ENCODE data around the gene PRAC2.

Gene PRAC2

DNA sequence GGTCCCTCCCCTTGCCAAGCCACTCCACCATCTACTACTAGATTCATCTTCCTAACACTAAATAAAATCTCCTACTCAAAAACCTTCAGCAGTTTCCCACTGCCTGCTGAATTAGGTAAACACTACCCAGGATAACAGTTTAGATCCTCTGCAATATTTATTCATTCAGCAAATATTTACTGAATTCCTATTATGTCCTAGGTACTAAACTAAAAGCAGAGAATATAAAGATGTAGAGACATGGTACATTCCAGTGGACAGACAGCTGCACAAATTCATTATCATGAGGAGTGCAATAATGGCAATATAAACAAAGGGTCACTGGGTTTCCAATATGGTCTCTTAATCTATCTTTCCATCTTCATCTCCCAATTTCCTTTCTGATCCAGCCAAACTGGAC is 36.3 kb downstream of the PRAC2 start:
- no peak overlapping the region for H2AK5ac ChIP-seq (ENCODE audit: low read length, severe bottlenecking)
- H2BK15ac ChIP-seq (ENCODE audit: low read depth, poor library complexity, severe bottlenecking): no peak overlapping the region
- H2BK5ac ChIP-seq (ENCODE audit: low read depth, low read length, poor library complexity, severe bottlenecking): no peak overlapping the region
- no peak overlapping the region for H3K4me3 ChIP-seq (ENCODE audit: insufficient read depth in 1 of 2, low read depth in 1 of 2, low read length in 2 of 2)
- no peak overlapping the region for H3K4ac ChIP-seq (ENCODE audit: low read depth in 1 of 2, low read length in 2 of 2)
- no peaks in the 10 kb centered on the region for H3K9me3 ChIP-seq (ENCODE audit: control insufficient read depth, low read length)
- peaks cover 6% of the 10 kb centered on the region for H3K4me1 ChIP-seq (ENCODE audit: control insufficient read depth, insufficient read depth, low read depth, low read length)
- H3K23ac ChIP-seq (ENCODE audit: low read length in 2 of 2): no peak overlapping the region
- no peak overlapping the region for H3K9ac ChIP-seq (ENCODE audit: low read length)
- H3K18ac ChIP-seq (ENCODE audit: low read depth in 1 of 2, low read length in 2 of 2): no peak overlapping the region
- no peak overlapping the region for H3K27ac ChIP-seq (ENCODE audit: low read length, poor library complexity, severe bottlenecking)
- DNase-seq: no peak
- H3K79me1 ChIP-seq (replicated peaks; ENCODE audit: low read length, poor library complexity, severe bottlenecking): no peaks in the 10 kb centered on the region
- no peak overlapping the region for H3K4me2 ChIP-seq (ENCODE audit: low read length, poor library complexity, severe bottlenecking)
- H3K27me3 ChIP-seq (ENCODE audit: control insufficient read depth in 1 of 2, insufficient read depth in 1 of 2, low read length in 2 of 2): peaks cover 88 to 89% of the 10 kb centered on the region in 2 experiments
- no peak overlapping the region for H4K91ac ChIP-seq (ENCODE audit: low read length)
- no peak overlapping the region for H3K14ac ChIP-seq (ENCODE audit: low read length in 2 of 2)
- H4K8ac ChIP-seq (ENCODE audit: low read length): no peak overlapping the region
- no peak overlapping the region for H2BK12ac ChIP-seq (ENCODE audit: low read length in 2 of 2)
- H2BK120ac ChIP-seq (ENCODE audit: low read depth, low read length): no peak overlapping the region
- H3K36me3 ChIP-seq (ENCODE audit: control insufficient read depth in 1 of 2, insufficient read depth in 2 of 2, low read depth in 1 of 2, low read length in 2 of 2): no peaks in the 10 kb centered on the region
- no peak overlapping the region for H2AFZ ChIP-seq (ENCODE audit: low read depth, low read length)

DNA sequence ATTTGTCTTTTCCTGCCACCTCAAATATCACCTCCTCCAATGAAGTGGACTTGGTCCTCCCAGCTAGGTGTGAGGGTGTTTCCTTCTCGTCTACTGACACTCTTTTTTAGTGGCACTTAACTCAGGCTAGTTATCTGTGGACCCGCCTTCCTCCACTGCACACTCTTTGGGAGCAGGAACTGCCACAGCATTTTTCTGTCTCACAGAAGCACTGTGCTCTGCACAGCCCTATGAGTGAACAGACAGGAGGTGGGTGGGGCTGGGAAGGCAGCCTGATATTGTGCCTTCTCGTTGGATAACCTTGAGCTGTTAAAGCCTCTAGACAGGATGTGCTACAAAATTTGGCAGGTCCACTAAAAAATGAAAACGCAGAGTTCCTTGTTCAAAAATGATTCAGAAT is 37.4 kb downstream of the PRAC2 start:
- Histone ChIP-seq H3K14ac (ENCODE audit: low read length in 2 of 2) (no peak overlapping the region), H3K9ac (ENCODE audit: low read length) (no peak overlapping the region), H3K4ac (ENCODE audit: low read depth in 1 of 2, low read length in 2 of 2) (no peak overlapping the region), H2AK5ac (ENCODE audit: low read length, severe bottlenecking) (no peak overlapping the region), H3K27me3 (ENCODE audit: control insufficient read depth in 1 of 2, insufficient read depth in 1 of 2, low read length in 2 of 2) (peaks cover 85 to 89% of the 10 kb centered on the region in 2 experiments), H4K91ac (ENCODE audit: low read length) (no peak overlapping the region), H2BK120ac (ENCODE audit: low read depth, low read length) (no peak overlapping the region), H2BK12ac (ENCODE audit: low read length in 2 of 2) (no peak overlapping the region), H2BK15ac (ENCODE audit: low read depth, poor library complexity, severe bottlenecking) (no peak overlapping the region), H3K4me3 (ENCODE audit: insufficient read depth in 1 of 2, low read depth in 1 of 2, low read length in 2 of 2) (no peak overlapping the region), H3K36me3 (ENCODE audit: control insufficient read depth in 1 of 2, insufficient read depth in 2 of 2, low read depth in 1 of 2, low read length in 2 of 2) (no peaks in the 10 kb centered on the region), H3K79me1 (replicated peaks; ENCODE audit: low read length, poor library complexity, severe bottlenecking) (no peaks in the 10 kb centered on the region), H2BK5ac (ENCODE audit: low read depth, low read length, poor library complexity, severe bottlenecking) (no peak overlapping the region), H3K27ac (ENCODE audit: low read length, poor library complexity, severe bottlenecking) (no peak overlapping the region), H3K4me1 (ENCODE audit: control insufficient read depth, insufficient read depth, low read depth, low read length) (no peaks in the 10 kb centered on the region), H3K18ac (ENCODE audit: low read depth in 1 of 2, low read length in 2 of 2) (no peak overlapping the region), H2AFZ (ENCODE audit: low read depth, low read length) (no peak overlapping the region), H4K8ac (ENCODE audit: low read length) (no peak overlapping the region), H3K23ac (ENCODE audit: low read length in 2 of 2) (no peak overlapping the region), H3K9me3 (ENCODE audit: control insufficient read depth, low read length) (no peaks in the 10 kb centered on the region), H3K4me2 (ENCODE audit: low read length, poor library complexity, severe bottlenecking) (no peak overlapping the region)
- no peak for DNase-seq
- WGBS: 64% methylated on average over 4 of the region's 4 CpGs

GRCh38 chr17:48761114-48761513 is 38.1 kb downstream of the PRAC2 start:
- H4K91ac ChIP-seq (ENCODE audit: low read length): no peak overlapping the region
- no peaks in the 10 kb centered on the region for H3K4me1 ChIP-seq (ENCODE audit: control insufficient read depth, insufficient read depth, low read depth, low read length)
- H3K4me3 ChIP-seq (ENCODE audit: insufficient read depth in 1 of 2, low read depth in 1 of 2, low read length in 2 of 2): no peak overlapping the region
- 85% methylated on average over 6 of the region's 6 CpGs for WGBS
- H2BK12ac ChIP-seq (ENCODE audit: low read length in 2 of 2): no peak overlapping the region
- H3K9ac ChIP-seq (ENCODE audit: low read length): no peak overlapping the region
- H3K27me3 ChIP-seq (ENCODE audit: control insufficient read depth in 1 of 2, insufficient read depth in 1 of 2, low read length in 2 of 2): peaks cover 85 to 89% of the 10 kb centered on the region in 2 experiments
- no peak overlapping the region for H2BK5ac ChIP-seq (ENCODE audit: low read depth, low read length, poor library complexity, severe bottlenecking)
- H2AFZ ChIP-seq (ENCODE audit: low read depth, low read length): no peak overlapping the region
- DNase-seq: no peak
- H2BK15ac ChIP-seq (ENCODE audit: low read depth, poor library complexity, severe bottlenecking): no peak overlapping the region
- H3K23ac ChIP-seq (ENCODE audit: low read length in 2 of 2): no peak overlapping the region
- H3K4me2 ChIP-seq (ENCODE audit: low read length, poor library complexity, severe bottlenecking): no peak overlapping the region
- no peaks in the 10 kb centered on the region for H3K79me1 ChIP-seq (replicated peaks; ENCODE audit: low read length, poor library complexity, severe bottlenecking)
- no peak overlapping the region for H4K8ac ChIP-seq (ENCODE audit: low read length)
- no peaks in the 10 kb centered on the region for H3K9me3 ChIP-seq (ENCODE audit: control insufficient read depth, low read length)
- H2AK5ac ChIP-seq (ENCODE audit: low read length, severe bottlenecking): no peak overlapping the region
- H3K18ac ChIP-seq (ENCODE audit: low read depth in 1 of 2, low read length in 2 of 2): no peak overlapping the region
- H3K14ac ChIP-seq (ENCODE audit: low read length in 2 of 2): no peak overlapping the region
- H3K27ac ChIP-seq (ENCODE audit: low read length, poor library complexity, severe bottlenecking): no peak overlapping the region
- no peak overlapping the region for H2BK120ac ChIP-seq (ENCODE audit: low read depth, low read length)
- no peak overlapping the region for H3K4ac ChIP-seq (ENCODE audit: low read depth in 1 of 2, low read length in 2 of 2)
- H3K36me3 ChIP-seq (ENCODE audit: control insufficient read depth in 1 of 2, insufficient read depth in 2 of 2, low read depth in 1 of 2, low read length in 2 of 2): no peaks in the 10 kb centered on the region

DNA sequence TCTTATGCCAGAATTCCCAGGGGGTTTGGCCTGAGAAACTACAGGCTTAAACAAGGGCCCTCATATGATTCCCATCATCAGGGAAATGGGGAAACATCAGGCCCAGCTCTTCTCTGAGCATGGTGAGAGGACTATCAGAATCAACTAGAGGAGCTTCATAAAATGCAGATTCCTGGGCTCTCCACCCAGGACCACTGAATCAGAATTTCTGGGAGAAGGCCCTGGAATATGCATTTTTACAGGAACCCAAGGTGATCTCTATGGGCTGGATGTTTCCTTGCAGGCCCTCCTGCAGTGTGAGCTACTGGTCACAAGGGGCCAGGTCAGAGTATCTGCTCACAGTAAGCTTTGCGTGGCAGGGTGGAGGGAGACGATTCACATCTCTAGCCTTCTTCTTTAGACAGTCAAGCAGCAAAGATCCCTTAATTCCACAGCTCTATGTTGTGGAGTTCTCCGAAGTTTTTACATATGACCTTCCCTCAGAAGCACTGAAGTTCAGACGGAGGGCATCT is 44.3 kb downstream of the PRAC2 start:
- WGBS: 80% methylated on average over 4 of the region's 4 CpGs
- no peak overlapping the region for H3K9ac ChIP-seq (ENCODE audit: low read length)
- DNase-seq: no peak

More for the DNA sequence above, 44.3 kb downstream of the PRAC2 start:
- H3K36me3 ChIP-seq (ENCODE audit: control insufficient read depth in 1 of 2, insufficient read depth in 2 of 2, low read depth in 1 of 2, low read length in 2 of 2): no peaks in the 10 kb centered on the region
- H3K9me3 ChIP-seq (ENCODE audit: control insufficient read depth, low read length): no peaks in the 10 kb centered on the region
- H3K23ac ChIP-seq (ENCODE audit: low read length in 2 of 2): no peak overlapping the region
- H2BK5ac ChIP-seq (ENCODE audit: low read depth, low read length, poor library complexity, severe bottlenecking): no peak overlapping the region
- H4K8ac ChIP-seq (ENCODE audit: low read length): no peak overlapping the region
- H3K27me3 ChIP-seq (ENCODE audit: control insufficient read depth in 1 of 2, insufficient read depth in 1 of 2, low read length in 2 of 2): peaks cover 63 to 73% of the 10 kb centered on the region in 2 experiments
- no peaks in the 10 kb centered on the region for H3K4me1 ChIP-seq (ENCODE audit: control insufficient read depth, insufficient read depth, low read depth, low read length)
- no peak overlapping the region for H3K4me3 ChIP-seq (ENCODE audit: insufficient read depth in 1 of 2, low read depth in 1 of 2, low read length in 2 of 2)
- H3K4ac ChIP-seq (ENCODE audit: low read depth in 1 of 2, low read length in 2 of 2): no peak overlapping the region
- H2AK5ac ChIP-seq (ENCODE audit: low read length, severe bottlenecking): no peak overlapping the region
- no peak overlapping the region for H2BK15ac ChIP-seq (ENCODE audit: low read depth, poor library complexity, severe bottlenecking)
- H3K14ac ChIP-seq (ENCODE audit: low read length in 2 of 2): no peak overlapping the region
- H2AFZ ChIP-seq (ENCODE audit: low read depth, low read length): no peak overlapping the region
- H2BK120ac ChIP-seq (ENCODE audit: low read depth, low read length): no peak overlapping the region
- H3K18ac ChIP-seq (ENCODE audit: low read depth in 1 of 2, low read length in 2 of 2): no peak overlapping the region
- H3K4me2 ChIP-seq (ENCODE audit: low read length, poor library complexity, severe bottlenecking): no peak overlapping the region
- H3K79me1 ChIP-seq (replicated peaks; ENCODE audit: low read length, poor library complexity, severe bottlenecking): no peaks in the 10 kb centered on the region
- no peak overlapping the region for H4K91ac ChIP-seq (ENCODE audit: low read length)
- no peak overlapping the region for H2BK12ac ChIP-seq (ENCODE audit: low read length in 2 of 2)
- H3K27ac ChIP-seq (ENCODE audit: low read length, poor library complexity, severe bottlenecking): no peak overlapping the region

Measured in mesenchymal stem cell (in vitro differentiated cells and primary cell).